ENCODE results near the gene SLC6A6. TPM values are rescaled to one million over a fixed set of nuclear protein-coding genes. Genes with fewer than 3 reads are reported as not detected.

SLC6A6 gene
- polyA plus RNA-seq, 2 donors, result 2.5 to 3.8 TPM

GRCh38 chr3:14363991-14364390 is 38.4 kb upstream of the SLC6A6 start:
- Histone ChIP-seq H3K9me3 (ENCODE audit: control insufficient read depth in 2 of 2, insufficient read depth in 1 of 2, low read depth in 1 of 2, low read length in 1 of 2) (no peaks in the 10 kb centered on the region), H3K4me3 (ENCODE audit: low read depth in 1 of 2, low read length in 2 of 2) (no peak overlapping the region), H3K4me1 (ENCODE audit: control insufficient read depth in 2 of 2, insufficient read depth in 2 of 2, low read length in 1 of 2) (peaks cover 0 to 5% of the 10 kb centered on the region in 2 donors), H3K36me3 (ENCODE audit: control insufficient read depth in 2 of 2, insufficient read depth in 2 of 2, low read length in 1 of 2) (no peaks in the 10 kb centered on the region), H3K27me3 (ENCODE audit: control insufficient read depth in 1 of 2, insufficient read depth in 2 of 2, low read length in 2 of 2) (no peaks in the 10 kb centered on the region), H3K27ac (ENCODE audit: low read depth in 2 of 2, low read length in 1 of 2) (no peak overlapping the region)
- 33 to 39% methylated on average over 5 of the region's 5 CpGs for WGBS, 2 donors

DNA sequence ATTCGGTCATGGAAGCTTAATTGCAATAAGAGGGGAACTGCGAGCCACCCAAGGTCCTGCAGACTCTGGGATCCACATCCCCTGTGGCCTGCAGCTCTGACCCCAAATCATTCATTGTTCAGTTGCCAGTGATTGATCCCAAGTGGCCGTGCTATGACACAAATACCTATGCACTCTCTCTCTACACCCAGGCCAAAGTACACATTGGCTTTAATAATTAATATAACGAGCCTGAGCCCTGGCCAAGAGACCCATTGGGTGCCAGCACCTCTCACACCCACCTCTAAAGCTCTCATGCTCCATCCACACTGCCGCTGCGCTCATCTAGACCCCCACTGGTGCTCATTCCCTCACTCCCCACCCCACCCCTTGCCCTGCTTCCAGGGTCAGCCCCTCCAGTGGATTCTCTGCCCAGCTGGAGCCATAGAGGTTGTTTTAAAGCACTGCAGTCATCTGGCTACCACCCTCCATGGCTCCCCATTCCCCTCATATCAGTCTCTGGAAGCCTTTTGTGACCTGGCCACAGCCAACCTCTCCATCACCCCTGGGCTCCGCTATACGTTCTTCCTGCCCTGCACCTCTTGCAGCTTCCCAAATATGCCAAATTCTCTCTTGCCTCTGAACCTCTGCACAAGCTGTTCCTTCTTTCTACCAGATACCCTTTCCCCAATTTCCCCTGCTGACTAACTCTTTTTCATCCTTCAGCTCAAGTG is 37.7 kb upstream of the SLC6A6 start:
- 71 to 86% methylated on average over 8 of the region's 8 CpGs for WGBS, 2 donors
- H3K9me3 ChIP-seq (ENCODE audit: control insufficient read depth in 2 of 2, insufficient read depth in 1 of 2, low read depth in 1 of 2, low read length in 1 of 2), result no peaks in the 10 kb centered on the region
- no peak overlapping the region for H3K27ac ChIP-seq (ENCODE audit: low read depth in 2 of 2, low read length in 1 of 2)
- no peak overlapping the region for H3K4me3 ChIP-seq (ENCODE audit: low read depth in 1 of 2, low read length in 2 of 2)
- H3K4me1 ChIP-seq (ENCODE audit: control insufficient read depth in 2 of 2, insufficient read depth in 2 of 2, low read length in 1 of 2), result peaks cover 0 to 8% of the 10 kb centered on the region in 2 donors
- no peaks in the 10 kb centered on the region for H3K27me3 ChIP-seq (ENCODE audit: control insufficient read depth in 1 of 2, insufficient read depth in 2 of 2, low read length in 2 of 2)
- no peaks in the 10 kb centered on the region for H3K36me3 ChIP-seq (ENCODE audit: control insufficient read depth in 2 of 2, insufficient read depth in 2 of 2, low read length in 1 of 2)

DNA sequence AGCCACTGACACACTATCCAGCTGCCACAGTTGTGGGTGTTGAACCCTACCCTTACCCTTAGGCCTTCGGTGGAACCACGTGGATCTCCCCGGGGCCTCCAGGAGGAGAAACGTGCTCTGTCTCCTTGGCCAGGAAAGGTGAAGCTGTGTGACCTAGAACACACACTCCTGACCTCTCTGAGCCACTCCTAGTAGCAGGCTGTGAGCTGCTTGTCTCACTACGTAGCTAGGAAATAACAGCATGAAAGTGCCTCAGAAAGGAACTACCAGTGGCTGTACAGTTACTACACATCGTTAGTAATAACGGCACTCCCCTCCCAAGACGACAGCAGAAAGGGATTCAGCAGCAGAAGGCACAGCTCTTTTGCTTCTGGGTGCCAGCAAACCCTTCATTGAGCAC is 36.2 kb upstream of the SLC6A6 start:
- no peaks in the 10 kb centered on the region for H3K9me3 ChIP-seq (ENCODE audit: control insufficient read depth in 2 of 2, insufficient read depth in 1 of 2, low read depth in 1 of 2, low read length in 1 of 2)
- 68 to 69% methylated on average over 8 of the region's 8 CpGs for WGBS, 2 donors
- no peak overlapping the region for H3K4me3 ChIP-seq (ENCODE audit: low read depth in 1 of 2, low read length in 2 of 2)
- no peaks in the 10 kb centered on the region for H3K36me3 ChIP-seq (ENCODE audit: control insufficient read depth in 2 of 2, insufficient read depth in 2 of 2, low read length in 1 of 2)
- H3K4me1 ChIP-seq (ENCODE audit: control insufficient read depth in 2 of 2, insufficient read depth in 2 of 2, low read length in 1 of 2), result peaks cover 0 to 21% of the 10 kb centered on the region in 2 donors
- no peaks in the 10 kb centered on the region for H3K27me3 ChIP-seq (ENCODE audit: control insufficient read depth in 1 of 2, insufficient read depth in 2 of 2, low read length in 2 of 2)
- no peak overlapping the region for H3K27ac ChIP-seq (ENCODE audit: low read depth in 2 of 2, low read length in 1 of 2)

DNA sequence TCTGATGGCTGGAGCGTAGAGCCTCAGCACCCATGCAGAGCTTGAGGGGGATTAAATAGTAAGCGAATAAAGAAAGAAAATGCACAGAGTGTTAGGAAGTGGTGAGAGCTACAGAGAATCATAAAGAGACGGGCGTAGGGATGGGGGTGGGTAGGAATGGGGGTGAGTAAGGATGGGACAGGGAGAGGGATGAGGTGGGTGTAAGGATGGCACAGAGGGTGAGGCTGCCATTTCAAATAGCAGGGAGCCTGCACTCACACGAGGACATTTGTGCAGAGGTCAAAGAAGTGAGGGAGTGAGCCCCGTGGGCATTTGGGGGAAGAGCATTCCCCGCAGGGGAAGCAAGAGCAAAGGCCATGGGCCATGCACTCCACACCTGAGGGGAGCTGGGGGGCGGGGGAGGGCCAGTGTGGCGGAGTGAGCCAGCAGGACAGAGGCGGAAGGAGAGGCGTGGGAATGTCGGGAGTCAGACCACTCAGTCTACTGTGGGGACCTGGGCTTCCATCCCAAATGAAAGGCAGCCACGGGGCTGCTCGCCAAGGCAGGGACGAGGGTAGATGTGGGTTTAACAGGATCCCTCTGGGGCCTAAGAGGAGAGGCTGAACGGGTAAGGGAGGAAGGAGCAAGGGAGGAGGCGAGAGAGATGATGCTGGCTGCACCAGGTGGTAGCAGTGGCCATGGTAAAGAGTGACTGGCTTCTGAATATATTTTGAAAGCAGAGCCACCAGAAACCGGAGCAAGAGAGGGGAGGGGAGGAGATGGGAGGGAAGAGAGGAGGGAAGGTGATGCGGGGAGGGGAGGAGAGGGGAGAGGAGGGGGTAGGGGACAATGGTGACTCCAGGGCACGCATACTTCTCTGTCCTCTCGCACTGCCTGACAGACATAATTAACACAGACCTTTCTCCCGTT is 35.2 kb upstream of the SLC6A6 start:
- Histone ChIP-seq H3K4me3 (ENCODE audit: low read depth in 1 of 2, low read length in 2 of 2) (no peak overlapping the region), H3K27ac (ENCODE audit: low read depth in 2 of 2, low read length in 1 of 2) (no peak overlapping the region), H3K9me3 (ENCODE audit: control insufficient read depth in 2 of 2, insufficient read depth in 1 of 2, low read depth in 1 of 2, low read length in 1 of 2) (no peaks in the 10 kb centered on the region), H3K4me1 (ENCODE audit: control insufficient read depth in 2 of 2, insufficient read depth in 2 of 2, low read length in 1 of 2) (peaks cover 3 to 31% of the 10 kb centered on the region in 2 donors), H3K27me3 (ENCODE audit: control insufficient read depth in 1 of 2, insufficient read depth in 2 of 2, low read length in 2 of 2) (no peaks in the 10 kb centered on the region), H3K36me3 (ENCODE audit: control insufficient read depth in 2 of 2, insufficient read depth in 2 of 2, low read length in 1 of 2) (no peaks in the 10 kb centered on the region)
- WGBS, 2 donors, result 66% methylated on average over 22 of the region's 22 CpGs

GRCh38 chr3:14368146-14368545 is 34.3 kb upstream of the SLC6A6 start:
- Histone ChIP-seq H3K4me3 (ENCODE audit: low read depth in 1 of 2, low read length in 2 of 2) (no peak overlapping the region), H3K27me3 (ENCODE audit: control insufficient read depth in 1 of 2, insufficient read depth in 2 of 2, low read length in 2 of 2) (no peaks in the 10 kb centered on the region), H3K4me1 (ENCODE audit: control insufficient read depth in 2 of 2, insufficient read depth in 2 of 2, low read length in 1 of 2) (peaks cover 7 to 38% of the 10 kb centered on the region in 2 donors), H3K27ac (ENCODE audit: low read depth in 2 of 2, low read length in 1 of 2) (no peak overlapping the region), H3K9me3 (ENCODE audit: control insufficient read depth in 2 of 2, insufficient read depth in 1 of 2, low read depth in 1 of 2, low read length in 1 of 2) (no peaks in the 10 kb centered on the region), H3K36me3 (ENCODE audit: control insufficient read depth in 2 of 2, insufficient read depth in 2 of 2, low read length in 1 of 2) (no peaks in the 10 kb centered on the region)
- 62 to 73% methylated on average over 9 to 10 of the region's 10 CpGs for WGBS, 2 donors

- Histone ChIP-seq H3K36me3 (ENCODE audit: control insufficient read depth in 2 of 2, insufficient read depth in 2 of 2, low read length in 1 of 2) (no peaks in the 10 kb centered on the region), H3K27me3 (ENCODE audit: control insufficient read depth in 1 of 2, insufficient read depth in 2 of 2, low read length in 2 of 2) (no peaks in the 10 kb centered on the region), H3K9me3 (ENCODE audit: control insufficient read depth in 2 of 2, insufficient read depth in 1 of 2, low read depth in 1 of 2, low read length in 1 of 2) (no peaks in the 10 kb centered on the region), H3K4me3 (ENCODE audit: low read depth in 1 of 2, low read length in 2 of 2) (no peak overlapping the region), H3K4me1 (ENCODE audit: control insufficient read depth in 2 of 2, insufficient read depth in 2 of 2, low read length in 1 of 2) (peaks cover 7 to 46% of the 10 kb centered on the region in 2 donors), H3K27ac (ENCODE audit: low read depth in 2 of 2, low read length in 1 of 2) (no peak overlapping the region)
- 81 to 82% methylated on average over 2 of the region's 2 CpGs for WGBS, 2 donors
Observed at GRCh38 chr3:14368885-14369284, 33.5 kb upstream of the SLC6A6 start.

DNA sequence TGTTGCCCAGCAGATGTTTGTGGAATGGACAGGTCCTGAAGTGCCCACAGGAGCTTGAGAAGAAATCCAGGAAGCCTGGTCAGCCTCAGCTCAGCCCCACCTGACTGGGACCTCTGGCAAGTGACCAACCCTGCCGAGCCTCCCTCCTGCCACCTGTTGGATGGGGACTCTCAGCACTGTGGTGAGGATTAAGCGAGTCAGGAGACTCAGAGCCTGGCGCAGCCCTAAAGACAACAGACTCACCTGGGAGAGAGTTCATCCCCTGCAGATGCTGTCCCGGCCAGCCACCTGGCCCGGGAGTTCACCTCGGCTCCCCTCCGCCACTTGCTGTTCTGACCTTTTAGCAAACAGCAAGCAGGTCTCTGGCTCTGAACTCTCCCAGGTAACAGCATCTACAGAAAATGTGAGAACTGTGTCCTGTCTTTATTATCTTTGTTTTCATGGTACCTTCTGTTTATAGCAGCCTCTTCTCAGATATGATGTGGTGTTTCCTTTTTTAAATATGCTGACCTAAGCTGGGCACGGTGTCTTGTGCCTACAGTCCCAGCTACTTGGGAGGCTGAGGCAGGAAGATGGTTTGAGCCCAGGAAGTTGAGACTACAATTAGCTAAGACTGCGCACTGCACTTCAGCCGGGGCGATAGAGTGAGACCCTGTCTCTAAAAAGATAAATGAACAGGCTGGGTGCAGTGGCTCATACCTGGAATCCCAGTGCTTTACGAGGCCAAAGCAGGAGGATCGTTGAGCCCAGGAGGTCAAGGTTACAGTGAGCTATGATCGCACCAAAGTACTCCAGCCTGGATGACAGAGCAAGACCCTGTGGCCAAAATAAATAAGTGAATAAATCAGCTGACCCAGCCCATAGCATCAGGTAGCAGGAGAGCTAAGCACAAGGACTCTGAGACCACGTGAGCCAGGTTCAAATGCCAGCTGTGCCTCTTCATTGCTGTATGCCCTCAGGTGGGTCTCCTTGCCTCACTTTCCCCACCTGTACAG is 32.4 kb upstream of the SLC6A6 start:
- peaks cover 7 to 55% of the 10 kb centered on the region in 2 donors for H3K4me1 ChIP-seq (ENCODE audit: control insufficient read depth in 2 of 2, insufficient read depth in 2 of 2, low read length in 1 of 2)
- no peaks in the 10 kb centered on the region for H3K9me3 ChIP-seq (ENCODE audit: control insufficient read depth in 2 of 2, insufficient read depth in 1 of 2, low read depth in 1 of 2, low read length in 1 of 2)
- H3K4me3 ChIP-seq (ENCODE audit: low read depth in 1 of 2, low read length in 2 of 2), result no peak overlapping the region
- peak overlapping the region; percentile 1 to 61 for H3K27ac ChIP-seq (ENCODE audit: low read depth in 2 of 2, low read length in 1 of 2)
- H3K27me3 ChIP-seq (ENCODE audit: control insufficient read depth in 1 of 2, insufficient read depth in 2 of 2, low read length in 2 of 2), result no peaks in the 10 kb centered on the region
- no peaks in the 10 kb centered on the region for H3K36me3 ChIP-seq (ENCODE audit: control insufficient read depth in 2 of 2, insufficient read depth in 2 of 2, low read length in 1 of 2)
- WGBS, 2 donors, result 51 to 55% methylated on average over 15 of the region's 15 CpGs

DNA sequence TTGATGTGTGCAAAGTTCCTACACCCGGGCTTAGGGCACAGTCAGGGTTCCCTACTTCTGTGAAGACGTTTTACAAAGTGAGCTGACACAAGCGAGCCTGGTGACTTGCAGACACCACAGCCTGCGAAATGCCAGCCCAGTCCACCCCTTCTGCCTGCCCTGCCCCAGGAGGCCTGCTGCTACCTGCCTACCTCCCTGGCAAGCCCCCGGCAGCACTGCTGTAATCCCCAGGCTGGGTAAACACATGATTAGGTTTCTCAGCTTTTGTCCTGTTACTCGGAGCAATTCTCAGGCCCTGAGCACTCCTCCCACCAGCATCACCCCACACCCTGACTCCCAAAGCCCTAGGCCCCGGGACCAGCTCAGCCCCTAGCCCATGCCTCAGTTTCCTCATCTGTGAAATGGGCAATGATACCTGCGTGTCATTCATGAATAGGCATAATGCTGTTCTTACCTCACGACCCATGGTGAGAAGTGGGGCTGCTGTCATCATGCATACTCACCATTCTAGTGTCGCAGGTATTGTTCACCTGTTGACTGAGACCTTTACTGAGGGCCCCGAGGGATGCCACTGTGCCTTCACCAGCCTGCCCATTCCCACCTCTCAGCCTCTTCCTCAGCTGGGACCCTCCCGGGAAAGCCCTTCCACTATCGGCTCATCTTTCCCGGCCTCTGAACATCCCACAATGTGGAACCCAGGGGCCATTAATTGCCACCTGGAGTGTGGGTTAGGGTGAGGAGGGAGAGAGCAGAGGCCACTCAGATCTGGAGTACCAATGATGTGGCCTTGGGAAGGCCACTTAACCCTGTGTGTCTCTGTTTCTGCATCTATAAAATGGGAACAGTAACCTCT is 31.5 kb upstream of the SLC6A6 start:
- H3K27me3 ChIP-seq (ENCODE audit: control insufficient read depth in 1 of 2, insufficient read depth in 2 of 2, low read length in 2 of 2), result no peaks in the 10 kb centered on the region
- H3K4me1 ChIP-seq (ENCODE audit: control insufficient read depth in 2 of 2, insufficient read depth in 2 of 2, low read length in 1 of 2), result peaks cover 7 to 55% of the 10 kb centered on the region in 2 donors
- WGBS, 2 donors, result 63 to 69% methylated on average over 14 of the region's 14 CpGs

More for the DNA sequence above, 31.5 kb upstream of the SLC6A6 start:
- H3K9me3 ChIP-seq (ENCODE audit: control insufficient read depth in 2 of 2, insufficient read depth in 1 of 2, low read depth in 1 of 2, low read length in 1 of 2), result no peaks in the 10 kb centered on the region
- H3K36me3 ChIP-seq (ENCODE audit: control insufficient read depth in 2 of 2, insufficient read depth in 2 of 2, low read length in 1 of 2), result no peaks in the 10 kb centered on the region
- no peak overlapping the region for H3K4me3 ChIP-seq (ENCODE audit: low read depth in 1 of 2, low read length in 2 of 2)
- peak overlapping the region; percentile 19 to 61 for H3K27ac ChIP-seq (ENCODE audit: low read depth in 2 of 2, low read length in 1 of 2)

Data from esophagus (tissue), 2 donors.